OCI-M2 (cell line): ENCODE data around the gene SOX12.
"Not testable (repeated sequence)": the region's sequence is repeated elsewhere in the genome, so short reads cannot be mapped to it uniquely, and the experiment has no call there.

Source experiments
- DNase-seq: peaks from one replicate; lab custom pipeline; 2025; ENCODE audit not compliant: unreplicated experiment; lab: John Stamatoyannopoulos, UW

The SOX12 gene

DNA sequence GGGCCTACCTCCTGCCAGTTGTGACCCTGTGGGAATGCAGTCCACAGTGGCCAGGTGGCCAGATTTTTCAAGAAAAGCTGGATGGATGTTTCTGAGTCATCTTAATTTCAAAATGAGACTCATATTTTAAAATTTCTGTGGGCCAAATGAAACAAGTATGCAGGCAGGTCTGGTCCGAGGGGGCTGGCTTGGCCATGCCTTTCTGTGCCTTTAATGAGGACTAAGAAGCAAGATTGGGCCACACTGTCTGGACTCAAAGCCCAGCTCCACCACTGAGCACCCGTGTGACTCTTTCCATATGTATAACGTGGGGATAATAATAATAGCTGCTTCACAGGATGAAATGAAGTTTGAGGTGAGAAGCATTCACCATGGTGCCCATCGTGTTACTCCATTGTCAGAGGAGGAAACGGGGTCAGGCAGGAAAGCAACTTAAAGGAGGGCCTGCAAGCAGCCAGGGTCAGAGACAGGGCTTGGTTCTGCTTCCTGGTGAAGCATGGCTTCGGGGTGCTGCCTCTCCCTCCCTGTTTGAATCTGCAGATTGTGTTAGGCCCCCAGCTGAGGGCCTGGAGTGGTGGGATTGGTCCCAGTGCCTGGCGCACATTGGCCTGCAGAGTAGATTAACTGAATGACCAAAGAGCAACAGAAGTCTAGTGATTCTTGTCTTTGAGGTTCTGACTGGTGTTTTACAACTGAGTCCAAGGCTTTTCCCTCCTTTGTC lies 3.8 kb downstream of the SOX12 start:
- DNase-seq: no peak

DNA sequence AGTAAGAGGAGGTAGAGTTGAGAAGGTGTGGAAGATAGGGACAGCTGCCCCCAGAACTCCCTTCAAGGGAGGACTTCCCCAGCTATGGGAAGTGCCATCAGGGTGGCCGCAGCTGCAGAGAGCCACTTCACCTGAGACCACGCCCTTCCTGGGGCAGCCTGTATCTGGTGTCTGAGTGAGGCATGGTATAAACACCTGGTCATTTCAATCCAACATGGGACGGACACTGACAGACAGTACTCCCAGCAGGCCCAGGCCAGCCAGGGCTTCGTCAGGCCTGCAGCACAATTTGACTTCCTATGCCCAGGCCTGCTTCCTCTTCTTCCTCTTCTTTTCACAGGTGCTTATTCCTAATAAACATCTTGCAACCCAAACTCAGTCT lies 4.5 kb downstream of the SOX12 start:
- DNase-seq: no peak

- DNase-seq: peak; percentile 38
Measured at GRCh38 chr20:330233-331149, 5.1 kb downstream of the SOX12 start.

- DNase-seq: no peak
Measured at GRCh38 chr20:334578-334977, 9.2 kb downstream of the SOX12 start.

DNA sequence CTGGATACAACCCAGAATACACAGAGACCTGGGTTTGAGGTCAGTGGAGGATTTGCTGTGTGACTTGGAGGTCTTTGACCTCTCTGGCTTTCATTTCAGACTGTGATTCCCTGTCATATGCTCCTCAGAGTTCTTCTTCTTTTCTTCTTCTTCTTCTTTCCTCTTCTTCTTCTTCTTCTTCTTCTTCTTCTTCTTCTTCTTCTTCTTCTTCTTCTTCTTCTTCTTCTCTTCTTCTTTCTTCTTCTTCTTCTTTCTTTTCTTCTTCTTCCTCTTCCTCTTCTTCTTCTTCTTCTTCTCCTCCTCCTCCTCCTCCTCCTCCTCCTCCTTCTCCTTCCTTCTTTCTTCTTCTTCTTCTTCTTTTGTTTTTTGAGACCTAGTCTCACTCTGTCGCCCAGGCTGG lies 10.7 kb downstream of the SOX12 start:
- DNase-seq: not testable (repeated sequence)

DNA sequence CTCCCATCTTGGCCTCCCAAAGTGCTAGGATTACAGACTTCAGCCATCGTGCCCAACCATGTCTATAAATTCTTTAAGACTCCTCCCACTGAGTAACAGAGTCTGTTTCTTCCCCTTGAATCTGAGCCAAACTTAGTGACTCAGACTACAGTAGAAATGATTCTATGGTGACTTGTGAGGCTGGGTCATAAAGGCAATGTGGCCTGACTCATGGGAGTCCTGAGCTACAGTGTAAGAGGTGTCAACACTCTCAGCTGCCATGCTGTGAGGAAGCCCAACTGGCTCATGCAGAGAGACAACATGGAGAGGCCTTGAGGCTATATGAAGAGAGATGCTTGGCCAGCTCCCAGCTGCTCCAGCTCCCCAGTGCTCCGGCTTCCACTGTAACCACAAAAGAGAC lies 16.3 kb downstream of the SOX12 start:
- DNase-seq: no peak

- no peak for DNase-seq
Measured at GRCh38 chr20:343107-343506, 17.8 kb downstream of the SOX12 start.

DNA sequence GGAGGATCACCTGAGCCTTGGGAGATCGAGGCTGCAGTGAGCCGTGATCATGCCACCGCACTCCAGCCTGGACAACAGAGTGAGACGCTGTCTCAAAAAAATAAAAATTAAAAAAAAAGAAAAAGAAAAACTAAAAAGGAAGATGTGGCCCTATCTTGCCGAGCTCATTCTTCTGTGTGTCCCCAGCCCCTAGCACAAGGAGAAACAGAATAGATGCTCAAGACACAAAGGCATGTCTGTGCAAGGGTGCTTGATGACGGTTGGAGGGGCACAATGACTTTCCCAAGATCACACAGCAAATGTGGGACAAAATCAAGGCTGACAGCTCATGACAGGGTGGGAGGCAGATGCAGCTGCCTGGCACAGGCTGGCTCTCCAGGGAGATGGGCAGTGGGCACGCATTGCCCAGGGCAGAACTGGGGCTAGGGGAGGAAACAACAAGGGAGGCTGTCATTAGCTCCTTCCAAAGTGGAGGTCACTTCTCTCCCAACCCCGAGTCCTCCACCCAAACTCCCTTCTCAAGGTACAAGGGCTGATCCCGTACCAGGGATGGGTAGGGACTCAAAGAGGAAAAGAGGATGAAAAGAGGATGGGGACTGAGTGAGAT lies 20.8 kb downstream of the SOX12 start:
- DNase-seq: no peak

DNA sequence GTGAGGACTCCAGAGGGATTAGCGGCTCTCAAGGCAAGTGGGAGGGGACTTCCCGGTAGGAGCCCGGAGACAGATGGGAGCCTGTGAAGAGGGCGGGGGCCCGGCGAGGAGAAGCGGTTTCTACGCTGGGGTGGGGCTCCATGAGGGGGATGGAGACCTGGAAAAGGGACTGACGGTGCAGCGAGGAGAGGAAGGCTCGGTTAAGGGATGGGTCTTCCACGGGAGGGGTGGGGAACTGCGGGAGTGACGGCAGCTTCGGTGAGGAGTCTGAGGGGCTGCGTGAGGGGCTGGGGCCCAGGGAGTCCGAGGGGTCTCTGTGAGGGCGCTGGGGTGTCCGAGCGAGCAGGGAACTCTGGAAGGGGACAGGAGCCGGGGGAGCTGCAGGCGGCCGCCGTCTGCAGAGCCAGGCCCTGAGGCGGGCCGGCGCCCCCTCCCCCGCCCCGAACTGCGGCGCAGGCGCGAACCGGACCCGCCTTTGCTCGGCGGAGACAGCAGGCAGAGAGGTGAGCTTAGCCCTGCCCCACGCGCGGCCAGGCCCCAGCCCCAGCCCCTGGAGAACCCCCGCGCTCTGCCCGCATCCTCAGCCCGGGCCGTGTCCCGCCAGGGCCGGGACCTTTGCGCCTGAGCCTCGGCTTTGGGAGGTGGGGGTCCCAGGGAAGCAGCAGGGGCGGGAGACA lies 21.4 kb downstream of the SOX12 start, which contains the start of gene NRSN2:
Gene NRSN2, plus strand, starts transcription at position 472 of the 677 bp plus-strand sequence. CDS start 2,533 bp downstream, outside the sequence.
- DNase-seq: no peak

DNA sequence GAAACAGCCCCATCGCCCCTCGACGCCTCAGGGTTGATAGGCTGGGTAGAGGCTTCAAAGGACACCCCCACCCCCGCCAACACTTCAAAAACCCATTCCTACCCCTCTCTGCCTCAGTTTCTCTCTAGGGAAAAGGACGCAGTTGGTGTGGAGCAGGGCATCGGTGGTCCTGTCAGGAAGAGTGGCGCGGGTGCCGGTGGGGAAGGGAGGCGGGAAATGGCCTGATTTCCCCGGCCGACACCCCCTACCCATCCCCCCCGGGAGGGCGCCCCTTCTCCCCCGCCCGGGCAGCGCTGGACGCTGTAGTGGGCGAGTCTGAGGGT lies 21.9 kb downstream of the SOX12 start:
- DNase-seq: no peak

DNA sequence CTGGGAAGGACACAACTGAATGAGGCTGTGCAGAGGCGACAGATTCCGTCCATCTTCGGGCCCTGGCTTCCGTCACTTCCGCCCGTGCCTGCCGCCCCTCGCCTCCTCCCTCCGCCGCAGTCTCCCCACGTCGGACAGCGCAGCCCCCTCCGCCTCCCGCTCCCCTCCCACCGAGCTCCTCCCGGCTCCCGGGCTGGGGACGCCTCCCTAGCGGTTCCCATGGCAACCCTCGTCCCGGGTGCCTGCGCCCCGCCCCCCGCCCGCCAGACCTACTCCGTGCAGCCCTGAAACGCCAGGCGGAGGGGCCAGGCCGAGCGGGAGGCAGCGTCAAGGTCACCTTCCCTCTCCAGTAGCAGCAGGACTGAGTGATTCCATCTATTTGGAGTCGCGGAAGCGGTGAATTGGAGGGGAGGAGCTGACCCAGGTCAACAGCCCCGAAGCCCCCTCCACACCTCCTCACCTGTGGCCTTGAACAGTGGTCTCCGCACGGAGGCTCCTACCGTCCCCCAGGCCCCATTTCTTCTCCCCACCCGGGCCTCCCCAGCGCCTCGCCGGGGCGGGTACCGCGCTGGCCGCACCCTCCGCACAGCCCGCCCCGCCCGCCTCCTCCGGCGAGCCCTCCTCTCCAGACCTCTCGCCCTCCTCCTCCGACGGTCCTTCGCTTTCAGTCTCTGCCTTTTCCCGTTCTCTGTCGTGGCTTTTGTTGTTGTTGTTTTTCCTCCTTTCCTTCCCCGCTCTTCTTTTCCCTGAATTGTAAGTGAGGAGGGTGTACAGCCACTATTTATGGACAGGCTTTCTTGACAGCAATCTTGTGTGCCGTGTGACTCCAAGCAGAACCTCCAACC lies 22.5 kb downstream of the SOX12 start:
- DNase-seq: peak; percentile 38

DNA sequence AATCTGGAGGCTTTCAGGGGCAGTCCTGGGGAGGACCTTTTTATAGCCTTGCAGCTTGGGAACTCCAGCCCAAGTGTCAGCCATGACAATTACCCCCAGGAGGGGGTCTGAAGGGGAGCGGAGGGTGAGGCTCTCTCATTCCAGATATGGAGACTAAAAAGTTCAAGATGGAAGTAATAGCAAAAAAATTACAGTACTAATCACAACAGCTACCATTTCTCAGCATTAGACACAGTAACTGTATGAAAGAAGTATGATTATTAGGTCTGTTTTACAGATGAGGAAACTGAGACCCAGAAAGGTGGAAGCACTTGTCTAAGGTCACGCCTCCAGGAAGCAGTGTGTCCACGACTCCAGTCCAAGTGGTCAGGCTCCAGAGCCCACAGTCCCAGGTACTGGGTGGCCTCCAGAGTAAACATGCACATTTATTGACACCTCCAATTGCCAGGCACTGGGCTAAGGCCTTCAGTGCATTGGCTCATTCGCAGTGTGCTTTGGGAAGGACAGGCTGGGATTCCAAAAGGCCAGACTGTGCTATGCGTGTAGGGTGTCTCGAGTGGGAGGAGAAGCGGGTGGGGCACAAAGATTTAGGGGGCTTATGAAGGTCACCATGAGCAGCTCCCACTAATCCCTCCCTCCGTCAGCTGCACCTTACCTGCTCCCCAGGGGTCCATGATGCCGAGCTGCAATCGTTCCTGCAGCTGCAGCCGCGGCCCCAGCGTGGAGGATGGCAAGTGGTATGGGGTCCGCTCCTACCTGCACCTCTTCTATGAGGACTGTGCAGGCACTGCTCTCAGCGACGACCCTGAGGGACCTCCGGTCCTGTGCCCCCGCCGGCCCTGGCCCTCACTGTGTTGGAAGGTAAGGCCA lies 23.9 kb downstream of the SOX12 start:
- DNase-seq: no peak

DNA sequence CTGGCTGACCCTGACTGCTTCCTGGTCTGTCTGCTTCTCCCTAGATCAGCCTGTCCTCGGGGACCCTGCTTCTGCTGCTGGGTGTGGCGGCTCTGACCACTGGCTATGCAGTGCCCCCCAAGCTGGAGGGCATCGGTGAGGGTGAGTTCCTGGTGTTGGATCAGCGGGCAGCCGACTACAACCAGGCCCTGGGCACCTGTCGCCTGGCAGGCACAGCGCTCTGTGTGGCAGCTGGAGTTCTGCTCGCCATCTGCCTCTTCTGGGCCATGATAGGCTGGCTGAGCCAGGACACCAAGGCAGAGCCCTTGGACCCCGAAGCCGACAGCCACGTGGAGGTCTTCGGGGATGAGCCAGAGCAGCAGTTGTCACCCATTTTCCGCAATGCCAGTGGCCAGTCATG lies 27.8 kb downstream of the SOX12 start:
- no peak for DNase-seq

DNA sequence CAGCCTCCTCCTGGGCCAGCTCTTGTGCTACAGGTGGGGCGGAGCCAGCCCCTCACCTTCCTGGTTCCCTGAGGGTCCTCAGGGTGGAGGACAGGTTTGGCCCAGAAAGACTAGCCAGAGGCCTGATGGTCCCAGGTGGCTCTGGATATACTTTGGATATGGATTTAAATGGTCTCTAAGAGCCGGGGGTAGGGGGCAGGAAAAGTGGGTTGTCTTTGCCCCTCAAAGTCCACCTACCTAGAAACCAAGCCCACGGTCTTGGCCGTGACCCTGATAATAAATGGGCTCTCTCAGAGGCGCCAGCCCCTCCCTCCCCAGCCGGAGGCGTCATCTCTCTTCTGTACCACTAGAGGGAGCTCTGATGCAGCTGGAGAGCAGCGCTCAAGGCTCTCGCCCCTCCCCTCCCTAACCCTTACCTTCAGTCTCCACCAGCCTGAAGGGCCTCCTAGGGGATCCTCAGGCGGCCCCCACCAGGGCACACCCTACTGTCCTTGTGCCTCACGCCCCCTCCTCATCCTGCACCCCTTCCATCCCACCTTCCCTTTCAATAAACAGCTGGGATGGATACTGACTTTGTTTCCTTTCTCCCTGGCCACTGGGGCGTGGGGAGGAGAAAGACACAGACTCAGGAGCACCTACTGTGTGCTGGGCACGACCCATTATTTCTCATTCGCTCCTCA lies 29.1 kb downstream of the SOX12 start:
- DNase-seq: peak; percentile 68

GRCh38 chr20:356154-356553 lies 30.8 kb downstream of the SOX12 start:
- not testable (repeated sequence) for DNase-seq

GRCh38 chr20:356745-357144 lies 31.4 kb downstream of the SOX12 start:
- DNase-seq: no peak

- no peak for DNase-seq
Measured at GRCh38 chr20:358891-359555, 33.7 kb downstream of the SOX12 start.

DNA sequence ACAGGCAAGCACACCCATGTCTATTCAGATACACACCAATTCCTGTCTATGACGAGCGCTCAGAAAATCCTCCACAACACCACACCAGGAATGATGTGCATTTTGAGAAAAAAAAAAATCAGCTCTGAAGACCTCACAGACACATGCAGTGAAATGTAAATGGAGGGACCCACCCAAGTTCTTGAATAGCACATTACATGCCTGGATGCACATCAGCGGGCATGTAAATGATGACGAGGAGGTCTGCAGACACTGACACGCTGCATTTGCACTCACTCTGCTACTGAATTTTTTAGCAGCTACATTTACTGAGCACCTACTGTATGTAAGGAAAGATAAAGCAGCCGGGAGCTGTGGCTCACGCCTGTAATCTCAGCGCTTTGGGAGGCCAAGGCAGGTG lies 36.2 kb downstream of the SOX12 start:
- no peak for DNase-seq
